GM12878 (cell line): ENCODE data around the gene ANKRD34A. TPM values are rescaled to one million over a fixed set of nuclear protein-coding genes. Genes with fewer than 3 reads are reported as not detected.

ENCODE experiments used
- ASH2L ChIP-seq: fragments of 300-600, 200-600 bp; sonication (generic); IDR thresholded peaks from 2 replicates; pipeline ENCODE4 v1.6.1; 2017; ENCODE audit warnings: low read depth, mild to moderate bottlenecking, borderline replicate concordance
- CHD1 ChIP-seq: IDR thresholded peaks from 2 replicates; pipeline ENCODE4 v1.6.1; 2012; ENCODE audit warnings: low read depth, low read length, improper control_type of control experiment
- CREB1 ChIP-seq: IDR thresholded peaks from 2 replicates; pipeline ENCODE4 v1.6.1; 2012; ENCODE audit warnings: low read depth, mild to moderate bottlenecking, inconsistent platforms
- EP300 ChIP-seq, 2 experiments: fragments of 150-350 bp in 1 of 2; IDR thresholded peaks; 2 replicates each; pipeline ENCODE4 v1.6.1; 2011 to 2012; ENCODE audit warnings: low read depth in 2 of 2, low read length in 2 of 2, borderline replicate concordance in 1 of 2, improper control_type of control experiment in 1 of 2, inconsistent platforms in 1 of 2; ENCODE audit not compliant: control insufficient read depth in 1 of 2
- ESRRA ChIP-seq: IDR thresholded peaks from 2 replicates; pipeline ENCODE4 v1.6.1; 2012; ENCODE audit warnings: mild to moderate bottlenecking, low read length, improper control_type of control experiment
- GATAD2B ChIP-seq: fragments of 450-650 bp; conservative IDR thresholded peaks from 2 replicates; pipeline ENCODE4 v1.6.1; 2017; ENCODE audit warnings: low read depth, mild to moderate bottlenecking, moderate library complexity
- HCFC1 ChIP-seq: fragments of 150-350 bp; IDR thresholded peaks from 2 replicates; pipeline ENCODE4 v1.6.1; 2014; ENCODE audit warnings: low read length
- IKZF2 ChIP-seq, 2 experiments: fragments of 450-650 bp; IDR thresholded peaks; 2 replicates each; pipeline ENCODE4 v1.6.1; 2017; ENCODE audit warnings: mild to moderate bottlenecking in 2 of 2, moderate library complexity in 2 of 2
- JUND ChIP-seq: IDR thresholded peaks from 2 replicates; pipeline ENCODE4 v1.6.1; 2012; ENCODE audit warnings: low read depth, mild to moderate bottlenecking, low read length, improper control_type of control experiment, moderate library complexity
- MYC ChIP-seq: IDR thresholded peaks from 2 replicates; pipeline ENCODE4 v1.6.1; 2011; ENCODE audit warnings: mild to moderate bottlenecking, low read length, moderate library complexity, inconsistent platforms; ENCODE audit not compliant: insufficient read depth, insufficient replicate concordance, insufficient read length, severe bottlenecking
- NR2F1 ChIP-seq: fragments of 450-650 bp; conservative IDR thresholded peaks from 2 replicates; pipeline ENCODE4 v1.6.1; 2017; ENCODE audit warnings: mild to moderate bottlenecking
- NRF1 ChIP-seq: conservative IDR thresholded peaks from 2 replicates; pipeline ENCODE4 v1.6.1; 2011; ENCODE audit warnings: mild to moderate bottlenecking, low read depth, low read length, improper control_type of control experiment
- PAX8 ChIP-seq: fragments of 450-650 bp; IDR thresholded peaks from 2 replicates; pipeline ENCODE4 v1.6.1; 2017; ENCODE audit warnings: mild to moderate bottlenecking, moderate library complexity
- POU2F2 ChIP-seq: IDR thresholded peaks from 3 replicates; pipeline ENCODE4 v1.6.1; 2011; ENCODE audit warnings: low read depth, mild to moderate bottlenecking, low read length, borderline replicate concordance
- RUNX3 ChIP-seq: IDR thresholded peaks from 2 replicates; pipeline ENCODE4 v1.6.1; 2012; ENCODE audit warnings: low read length, inconsistent platforms
- SMARCA5 ChIP-seq: fragments of 450-650 bp; IDR thresholded peaks from 2 replicates; pipeline ENCODE4 v1.6.1; 2017; ENCODE audit warnings: mild to moderate bottlenecking
- SPI1 ChIP-seq: IDR thresholded peaks from 2 replicates; pipeline ENCODE4 v1.6.1; 2011; ENCODE audit warnings: low read depth, mild to moderate bottlenecking, low read length, moderate library complexity, borderline replicate concordance; ENCODE audit not compliant: insufficient read depth
- SREBF2 ChIP-seq: IDR thresholded peaks from 2 replicates; pipeline ENCODE4 v1.6.1; 2012; ENCODE audit warnings: mild to moderate bottlenecking, low read length
- TAF1 ChIP-seq: IDR thresholded peaks from 2 replicates; pipeline ENCODE4 v1.6.1; 2011; ENCODE audit warnings: mild to moderate bottlenecking, low read depth, low read length, borderline replicate concordance
- ZBED1 ChIP-seq: IDR thresholded peaks from 2 replicates; pipeline ENCODE4 v1.6.1; 2016; ENCODE audit warnings: borderline replicate concordance
- ZNF622 ChIP-seq: fragments of 450-650 bp; IDR thresholded peaks from 2 replicates; pipeline ENCODE4 v1.6.1; 2017; ENCODE audit warnings: mild to moderate bottlenecking, inconsistent platforms
- ZZZ3 ChIP-seq: IDR thresholded peaks from 2 replicates; pipeline ENCODE4 v1.6.1; 2011; ENCODE audit warnings: low read depth; ENCODE audit not compliant: control insufficient read depth, insufficient read length
- polyA plus RNA-seq, 11 experiments: library from polyadenylated mRNA; depleted of rRNA in 4 of 11; unstranded in 6 of 11; stranded (reverse) in 5 of 11; fragments of >200 nt; fragmentation: Nextera tagmentation in 4 of 11; fragmentation: Illumina TruSeq in 1 of 11; extraction: Ambion mirVana in 4 of 11; extraction: Trizol in 1 of 11; gene quantifications; 1 replicate in 1 of 11; 2 replicates in 10 of 11; pipeline versions ENCODE4 v1.2.1 to v1.2.3, GENCODE V29; 2011 to 2016; ENCODE audit warnings: inconsistent platforms in 2 of 11, missing spikeins in 2 of 11, low read depth in 1 of 11
- total RNA-seq, 4 experiments: library from RNA; depleted of rRNA in 3 of 4; stranded (reverse); fragments of >200 nt in 3 of 4; fragmentation: Illumina TruSeq in 1 of 4; extraction: Trizol in 1 of 4; gene quantifications; 2 replicates each; pipeline versions ENCODE4 v1.2.1 to v1.2.3, GENCODE V29; 2013 to 2021
- TF ChIP-seq, protein P1 (sequence below): IDR thresholded peaks from 2 replicates; pipeline ENCODE4 v1.6.1; 2012; ENCODE audit warnings: low read depth, low read length, improper control_type of control experiment
- TF ChIP-seq, protein P2 (sequence below): fragments of 450-650 bp; formaldehyde crosslinking; IDR thresholded peaks from 2 replicates; pipeline ENCODE4 v1.4.0; 2020; ENCODE audit warnings: mild to moderate bottlenecking, moderate library complexity
- TF ChIP-seq, protein P3 (sequence below): fragments of 450-650 bp; IDR thresholded peaks from 2 replicates; pipeline ENCODE4 v1.6.1; 2014; ENCODE audit warnings: mild to moderate bottlenecking
- TF ChIP-seq, protein P4 (sequence below): fragments of 450-650 bp; IDR thresholded peaks from 2 replicates; pipeline ENCODE4 v1.6.1; 2016; ENCODE audit warnings: mild to moderate bottlenecking

The ANKRD34A gene
- total and polyA plus RNA-seq, 10 of the 15 experiments (the other 5 are each of a cell fraction or from before 2014, with no cell fraction given), result 0.40 to 3.5 (median 1.6) TPM

DNA sequence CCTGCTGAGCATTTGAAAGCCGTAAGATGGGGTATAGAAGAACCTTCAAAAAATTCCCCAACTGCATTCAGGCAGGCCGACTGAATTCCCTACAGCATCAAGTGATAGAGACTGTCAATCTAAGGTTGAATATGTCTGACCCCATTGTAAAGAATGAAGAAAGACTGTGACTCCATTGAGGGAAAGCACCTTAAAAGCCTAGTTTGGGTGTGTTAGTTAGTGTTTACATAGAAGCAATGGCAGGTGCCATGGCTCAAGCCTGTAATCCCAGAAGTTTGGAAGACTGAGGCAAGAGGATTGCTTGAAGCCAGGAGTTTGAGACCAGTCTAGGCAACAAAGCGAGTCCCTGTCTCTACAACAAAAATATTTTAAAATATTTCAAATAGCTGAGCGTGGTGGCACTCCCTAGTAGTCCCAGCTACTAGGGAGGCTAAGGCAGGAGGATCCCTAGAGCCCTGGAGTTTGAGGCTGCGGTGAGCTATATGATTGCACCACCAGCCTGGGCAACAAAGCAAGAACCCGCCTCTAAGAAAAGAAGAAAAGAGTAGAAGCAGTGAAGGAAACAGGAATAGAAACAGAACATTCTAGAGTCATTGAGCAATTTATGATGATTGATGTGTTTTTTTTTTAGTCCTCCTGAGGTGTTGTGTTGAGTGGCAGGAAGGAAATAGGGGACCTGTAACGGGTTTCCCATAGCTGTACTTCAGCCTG, 15.5 kb upstream of the ANKRD34A start (continued):
- TF ChIP-seq JUND, result no peak
- peak; percentile 30; the same call in 1 of the 2 replicates for TF ChIP-seq SPI1
- no peak for TF ChIP-seq POU2F2
- no peak for TF ChIP-seq ASH2L
- TF ChIP-seq, protein P1, sequence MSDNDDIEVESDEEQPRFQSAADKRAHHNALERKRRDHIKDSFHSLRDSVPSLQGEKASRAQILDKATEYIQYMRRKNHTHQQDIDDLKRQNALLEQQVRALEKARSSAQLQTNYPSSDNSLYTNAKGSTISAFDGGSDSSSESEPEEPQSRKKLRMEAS, result no peak
- no peak for TF ChIP-seq ZNF622
- TF ChIP-seq SMARCA5, result peak; percentile 77
- no peak; a peak in 1 of 4 replicates for TF ChIP-seq IKZF2 (IDR thresholded peaks at IDR 0.05)
- no peak for TF ChIP-seq TAF1
- TF ChIP-seq NR2F1, result no peak
- 0 out of 2 replicates have a peak, but pooled peaks have one; percentile 36 for TF ChIP-seq CHD1
- TF ChIP-seq HCFC1, result no peak
- TF ChIP-seq, protein P2, sequence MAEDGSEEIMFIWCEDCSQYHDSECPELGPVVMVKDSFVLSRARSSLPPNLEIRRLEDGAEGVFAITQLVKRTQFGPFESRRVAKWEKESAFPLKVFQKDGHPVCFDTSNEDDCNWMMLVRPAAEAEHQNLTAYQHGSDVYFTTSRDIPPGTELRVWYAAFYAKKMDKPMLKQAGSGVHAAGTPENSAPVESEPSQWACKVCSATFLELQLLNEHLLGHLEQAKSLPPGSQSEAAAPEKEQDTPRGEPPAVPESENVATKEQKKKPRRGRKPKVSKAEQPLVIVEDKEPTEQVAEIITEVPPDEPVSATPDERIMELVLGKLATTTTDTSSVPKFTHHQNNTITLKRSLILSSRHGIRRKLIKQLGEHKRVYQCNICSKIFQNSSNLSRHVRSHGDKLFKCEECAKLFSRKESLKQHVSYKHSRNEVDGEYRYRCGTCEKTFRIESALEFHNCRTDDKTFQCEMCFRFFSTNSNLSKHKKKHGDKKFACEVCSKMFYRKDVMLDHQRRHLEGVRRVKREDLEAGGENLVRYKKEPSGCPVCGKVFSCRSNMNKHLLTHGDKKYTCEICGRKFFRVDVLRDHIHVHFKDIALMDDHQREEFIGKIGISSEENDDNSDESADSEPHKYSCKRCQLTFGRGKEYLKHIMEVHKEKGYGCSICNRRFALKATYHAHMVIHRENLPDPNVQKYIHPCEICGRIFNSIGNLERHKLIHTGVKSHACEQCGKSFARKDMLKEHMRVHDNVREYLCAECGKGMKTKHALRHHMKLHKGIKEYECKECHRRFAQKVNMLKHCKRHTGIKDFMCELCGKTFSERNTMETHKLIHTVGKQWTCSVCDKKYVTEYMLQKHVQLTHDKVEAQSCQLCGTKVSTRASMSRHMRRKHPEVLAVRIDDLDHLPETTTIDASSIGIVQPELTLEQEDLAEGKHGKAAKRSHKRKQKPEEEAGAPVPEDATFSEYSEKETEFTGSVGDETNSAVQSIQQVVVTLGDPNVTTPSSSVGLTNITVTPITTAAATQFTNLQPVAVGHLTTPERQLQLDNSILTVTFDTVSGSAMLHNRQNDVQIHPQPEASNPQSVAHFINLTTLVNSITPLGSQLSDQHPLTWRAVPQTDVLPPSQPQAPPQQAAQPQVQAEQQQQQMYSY (CRISPR knock-in tag), result no peak
- TF ChIP-seq EP300 (IDR thresholded peaks at IDR 0.05; ENCODE audit: borderline replicate concordance in 1 of 2, control insufficient read depth in 1 of 2, low read depth in 2 of 2, low read length in 2 of 2), result no peak
- TF ChIP-seq, protein P3, sequence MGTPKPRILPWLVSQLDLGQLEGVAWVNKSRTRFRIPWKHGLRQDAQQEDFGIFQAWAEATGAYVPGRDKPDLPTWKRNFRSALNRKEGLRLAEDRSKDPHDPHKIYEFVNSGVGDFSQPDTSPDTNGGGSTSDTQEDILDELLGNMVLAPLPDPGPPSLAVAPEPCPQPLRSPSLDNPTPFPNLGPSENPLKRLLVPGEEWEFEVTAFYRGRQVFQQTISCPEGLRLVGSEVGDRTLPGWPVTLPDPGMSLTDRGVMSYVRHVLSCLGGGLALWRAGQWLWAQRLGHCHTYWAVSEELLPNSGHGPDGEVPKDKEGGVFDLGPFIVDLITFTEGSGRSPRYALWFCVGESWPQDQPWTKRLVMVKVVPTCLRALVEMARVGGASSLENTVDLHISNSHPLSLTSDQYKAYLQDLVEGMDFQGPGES, result no peak
- TF ChIP-seq RUNX3, result peak; percentile 79
- no peak for TF ChIP-seq PAX8
- TF ChIP-seq MYC, result no peak
- TF ChIP-seq ZZZ3, result no peak
- TF ChIP-seq NRF1, result no peak
- TF ChIP-seq SREBF2, result no peak
- no peak for TF ChIP-seq GATAD2B
- TF ChIP-seq, protein P4, sequence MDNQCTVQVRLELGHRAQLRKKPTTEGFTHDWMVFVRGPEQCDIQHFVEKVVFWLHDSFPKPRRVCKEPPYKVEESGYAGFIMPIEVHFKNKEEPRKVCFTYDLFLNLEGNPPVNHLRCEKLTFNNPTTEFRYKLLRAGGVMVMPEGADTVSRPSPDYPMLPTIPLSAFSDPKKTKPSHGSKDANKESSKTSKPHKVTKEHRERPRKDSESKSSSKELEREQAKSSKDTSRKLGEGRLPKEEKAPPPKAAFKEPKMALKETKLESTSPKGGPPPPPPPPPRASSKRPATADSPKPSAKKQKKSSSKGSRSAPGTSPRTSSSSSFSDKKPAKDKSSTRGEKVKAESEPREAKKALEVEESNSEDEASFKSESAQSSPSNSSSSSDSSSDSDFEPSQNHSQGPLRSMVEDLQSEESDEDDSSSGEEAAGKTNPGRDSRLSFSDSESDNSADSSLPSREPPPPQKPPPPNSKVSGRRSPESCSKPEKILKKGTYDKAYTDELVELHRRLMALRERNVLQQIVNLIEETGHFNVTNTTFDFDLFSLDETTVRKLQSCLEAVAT, result no peak
- TF ChIP-seq ZBED1, result peak; percentile 65; the same call in 1 of the 2 replicates
- TF ChIP-seq ESRRA, result no peak
- TF ChIP-seq CREB1, result no peak; the same call in 1 of the 2 replicates
